NCI-H748 (cell line): ENCODE data around the gene MYO3A.
"Not testable (repeated sequence)": the region's sequence is repeated elsewhere in the genome, so short reads cannot be mapped to it uniquely, and the experiment has no call there.

Experiments
- DNase-seq: peaks from one replicate; lab custom pipeline; 2025; ENCODE audit not compliant: unreplicated experiment; lab: John Stamatoyannopoulos, UW

MYO3A gene

DNA sequence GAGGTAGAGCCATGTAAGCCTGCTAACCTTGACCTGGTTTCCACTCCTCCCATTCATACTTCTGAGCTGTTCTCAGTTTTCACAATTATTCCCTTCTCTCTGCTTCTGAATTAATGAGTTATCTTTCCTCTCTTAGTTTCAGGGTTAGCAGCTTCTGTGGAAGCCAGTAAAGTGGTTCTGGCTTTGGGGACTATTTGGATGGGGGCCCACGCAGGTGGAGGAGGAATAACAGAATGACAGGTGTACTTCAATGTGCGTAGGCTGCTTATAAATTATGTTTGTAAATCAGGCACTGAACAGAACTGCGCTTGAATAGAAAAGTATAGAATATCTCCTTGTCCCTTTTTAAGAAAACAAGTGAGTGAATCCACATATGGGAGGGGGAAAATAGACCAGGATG lies 153.6 kb downstream of the MYO3A start:
- no peak for DNase-seq

DNA sequence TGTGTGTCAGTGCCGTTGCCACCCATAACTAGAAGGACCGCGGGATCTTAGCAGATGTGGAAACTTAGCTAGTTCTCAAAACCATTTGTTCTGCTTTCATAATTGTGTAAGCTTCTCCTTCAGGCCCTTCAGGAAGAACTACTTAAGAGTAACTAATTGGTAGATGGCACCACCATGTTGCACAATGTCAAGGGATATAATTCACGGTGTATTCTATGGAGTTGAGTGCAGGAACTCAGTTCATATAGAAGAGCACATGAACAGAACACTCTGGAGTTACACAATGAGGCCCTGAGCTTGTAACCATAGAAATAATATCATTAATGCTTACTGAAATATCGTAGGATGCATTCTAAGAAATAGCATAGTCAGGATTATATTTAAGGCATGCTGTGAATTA lies 156.0 kb downstream of the MYO3A start:
- DNase-seq: no peak

DNA sequence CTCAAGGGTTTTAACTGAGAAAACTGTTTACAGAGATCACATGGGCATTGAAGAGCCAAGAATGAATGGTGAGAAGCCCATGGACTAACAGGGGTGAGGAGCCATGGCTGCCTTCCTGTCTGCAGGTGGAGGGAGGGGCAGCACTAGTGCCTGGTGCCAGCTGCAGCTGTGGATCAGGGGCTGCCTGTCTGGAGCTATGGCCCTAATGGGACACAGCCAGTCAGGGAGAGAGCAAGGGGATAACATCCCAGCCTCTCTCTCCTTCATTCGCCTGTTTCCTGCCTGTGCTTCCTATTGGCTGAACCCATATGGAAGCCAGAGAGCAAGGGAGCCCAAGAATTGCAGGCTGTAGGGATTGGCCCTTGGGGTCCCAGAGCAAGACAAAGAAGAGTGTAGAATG lies 156.7 kb downstream of the MYO3A start:
- DNase-seq: peak; percentile 5

DNA sequence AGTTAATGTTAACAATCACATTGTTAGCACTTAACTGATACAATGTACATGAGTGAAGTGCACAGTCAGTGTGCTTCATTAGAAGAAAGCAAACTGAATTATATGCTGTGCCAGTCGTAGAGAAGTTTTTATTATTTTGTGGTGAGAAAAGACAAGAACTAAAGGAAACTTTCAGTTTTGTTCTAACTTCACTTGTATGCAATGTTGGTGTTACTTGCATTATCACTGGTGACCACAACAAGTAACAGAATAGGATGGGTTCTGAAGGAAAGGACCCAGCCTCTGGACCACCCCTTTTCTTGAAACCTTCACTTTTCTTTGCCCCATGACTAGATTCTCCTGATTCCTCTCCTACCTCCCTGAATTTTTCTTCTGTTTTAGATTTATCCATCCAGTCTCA lies 159.2 kb downstream of the MYO3A start:
- no peak for DNase-seq

DNA sequence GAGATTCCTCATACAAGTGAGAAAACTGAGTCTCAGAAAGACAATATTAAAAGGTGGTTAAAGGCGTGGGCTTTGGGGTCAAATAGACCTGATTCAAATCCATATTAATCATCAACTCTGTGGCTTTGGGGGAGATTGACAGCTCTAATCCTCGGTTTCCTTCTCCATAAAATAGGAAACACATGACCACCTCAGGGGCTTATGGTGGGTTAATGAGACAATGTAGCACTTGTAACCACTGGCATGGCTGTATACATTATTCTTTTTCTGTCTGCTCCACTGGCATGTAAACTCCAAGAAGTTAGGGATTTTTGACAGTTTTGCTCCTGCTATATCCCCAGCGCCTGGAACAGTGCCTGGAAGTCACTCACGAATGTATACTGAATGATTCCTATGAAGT lies 161.8 kb downstream of the MYO3A start:
- no peak for DNase-seq

DNA sequence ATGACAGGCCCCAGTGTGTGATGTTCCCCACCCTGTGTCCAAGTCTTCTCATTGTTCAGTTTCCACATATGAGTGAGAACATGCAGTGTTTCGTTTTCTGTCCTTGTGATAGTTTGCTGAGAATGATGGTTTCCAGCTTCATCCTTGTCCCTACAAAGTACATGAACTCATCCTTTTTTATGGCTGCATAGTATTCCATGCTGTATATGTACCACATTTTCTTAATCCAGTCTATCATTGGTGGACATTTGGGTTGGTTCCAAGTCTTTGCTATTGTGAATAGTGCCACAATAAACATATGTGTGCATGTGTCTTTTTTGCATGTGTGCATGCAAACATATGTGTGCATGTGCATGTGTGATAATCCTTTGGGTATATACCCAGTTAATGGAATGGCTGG lies 163.5 kb downstream of the MYO3A start:
- DNase-seq: not testable (repeated sequence)

DNA sequence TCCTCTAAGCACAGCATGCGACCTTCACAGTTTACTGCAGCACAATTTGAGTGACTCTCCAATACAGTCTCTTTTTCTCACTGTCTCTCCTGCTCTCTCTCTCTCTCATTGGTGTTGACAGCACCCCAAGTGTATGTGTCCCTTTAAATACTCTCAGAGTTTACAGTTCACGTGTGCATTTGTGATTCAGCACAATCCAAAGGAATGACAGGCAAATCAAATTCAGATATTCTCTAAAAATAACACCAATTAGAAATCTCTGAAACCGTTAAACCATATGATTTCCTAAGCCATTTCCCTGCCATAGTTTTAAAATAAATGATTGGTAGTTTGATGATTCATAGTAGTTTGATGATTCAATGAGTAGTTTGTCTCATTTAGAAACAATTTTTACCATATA lies 178.5 kb downstream of the MYO3A start:
- no peak for DNase-seq

DNA sequence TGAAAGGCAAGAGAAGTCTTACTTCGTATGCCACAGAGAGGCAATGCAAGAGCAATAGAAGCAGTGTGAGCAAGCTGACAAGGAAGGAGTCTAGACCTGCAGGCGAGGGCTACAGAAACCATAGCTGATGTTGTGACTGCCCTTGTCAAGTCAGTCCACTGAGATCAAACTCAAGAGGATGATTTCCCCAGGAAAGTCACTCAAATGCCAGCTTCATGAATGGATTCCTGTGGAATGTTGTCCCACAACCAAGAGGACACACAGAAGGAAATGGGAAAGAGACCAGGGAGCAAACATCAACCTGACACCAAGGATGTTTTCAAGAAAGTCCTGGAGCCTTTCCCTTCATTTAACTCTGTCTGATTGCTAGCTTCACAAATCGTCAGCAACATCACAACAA lies 204.6 kb downstream of the MYO3A start:
- no peak for DNase-seq

DNA sequence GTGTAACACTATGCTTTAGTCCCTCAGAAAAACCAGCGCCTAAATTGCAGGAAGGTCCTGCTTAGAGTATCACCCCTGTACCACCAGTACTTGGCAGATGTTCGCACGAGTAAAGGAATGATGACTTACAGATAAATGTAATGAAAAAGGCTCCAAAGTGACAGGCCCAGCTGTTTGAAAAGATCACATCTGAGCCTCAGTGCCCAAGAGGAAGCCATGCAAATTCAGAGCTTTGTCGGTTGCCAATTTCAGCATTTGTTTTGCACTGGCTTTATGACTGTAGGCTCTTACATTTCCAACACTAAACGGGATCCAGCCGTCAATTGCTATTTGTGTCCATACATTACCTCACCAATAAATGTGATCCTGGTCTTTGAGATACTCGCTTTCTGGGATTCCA lies 222.0 kb downstream of the MYO3A start:
- no peak for DNase-seq

DNA sequence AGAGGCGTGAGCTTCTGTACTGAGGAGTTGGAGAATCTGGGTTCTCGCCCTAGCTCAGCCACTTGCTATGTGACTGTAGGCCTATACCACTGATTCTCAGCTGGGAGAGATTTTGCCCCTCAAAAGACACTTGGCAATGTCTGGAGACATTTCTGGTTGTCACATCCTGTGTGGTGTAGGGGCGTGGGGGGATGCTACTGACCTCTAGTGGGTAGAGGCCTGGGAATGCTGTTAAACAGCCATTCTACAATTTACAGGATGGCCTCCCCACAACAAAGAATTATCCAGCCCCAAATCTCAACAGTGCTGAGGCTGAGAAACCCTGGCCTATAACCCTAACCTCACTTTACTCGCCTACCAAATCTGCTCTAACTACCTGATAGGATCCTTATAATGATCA lies 223.7 kb downstream of the MYO3A start:
- DNase-seq: no peak

DNA sequence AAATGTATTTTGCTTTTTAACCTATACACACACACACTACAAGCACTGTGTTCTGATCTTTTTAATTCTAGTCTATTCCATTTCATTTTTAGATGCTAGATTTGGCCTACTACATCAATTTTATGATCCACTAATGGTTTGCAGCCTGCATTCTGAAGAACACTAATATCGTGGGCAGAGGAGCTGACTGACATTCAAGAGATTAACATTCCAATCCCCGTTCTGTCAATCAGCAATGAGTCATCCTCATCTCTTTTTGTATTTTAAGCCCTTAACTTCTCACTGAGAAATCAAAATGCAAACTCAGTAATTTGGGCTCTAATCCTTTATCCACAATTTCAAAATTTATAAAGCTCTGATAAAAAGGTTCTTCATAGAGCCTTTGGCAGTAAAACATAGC lies 235.4 kb downstream of the MYO3A start:
- DNase-seq: no peak

DNA sequence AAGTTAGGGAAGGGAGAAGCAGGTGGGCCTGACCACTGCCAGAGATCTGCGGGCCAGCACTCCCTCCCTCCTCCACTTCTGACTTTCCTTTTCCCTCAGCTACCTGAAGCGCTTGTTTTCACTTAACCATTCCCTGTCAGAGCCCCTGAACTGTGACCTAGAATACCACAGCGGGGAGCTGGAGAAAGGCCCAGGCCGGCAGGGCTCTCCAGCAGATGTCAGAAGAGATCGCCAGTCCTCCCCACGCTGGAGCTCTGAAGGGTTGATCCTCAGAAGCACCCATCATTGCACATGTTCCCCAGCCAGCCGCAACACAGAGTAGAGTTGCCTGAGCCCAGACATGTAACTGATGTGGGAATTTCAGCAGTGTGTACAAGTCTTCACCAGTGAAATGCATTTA lies 238.1 kb downstream of the MYO3A start:
- no peak for DNase-seq

DNA sequence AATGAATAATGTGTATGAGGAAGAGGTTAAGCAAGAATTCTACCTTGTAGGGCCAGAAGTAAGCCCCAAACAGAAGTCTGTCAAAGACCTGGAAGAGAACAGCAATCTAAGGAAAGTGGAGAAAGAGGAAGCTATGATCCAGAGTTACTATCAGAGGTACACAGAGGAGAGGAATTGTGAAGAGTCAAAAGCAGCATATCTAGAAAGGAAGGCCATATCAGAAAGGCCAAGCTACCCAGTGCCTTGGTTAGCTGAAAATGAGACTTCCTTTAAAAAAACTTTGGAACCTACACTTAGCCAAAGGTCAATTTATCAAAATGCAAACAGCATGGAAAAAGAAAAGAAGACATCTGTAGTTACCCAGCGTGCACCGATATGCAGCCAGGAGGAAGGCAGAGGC lies 239.8 kb downstream of the MYO3A start:
- no peak for DNase-seq

DNA sequence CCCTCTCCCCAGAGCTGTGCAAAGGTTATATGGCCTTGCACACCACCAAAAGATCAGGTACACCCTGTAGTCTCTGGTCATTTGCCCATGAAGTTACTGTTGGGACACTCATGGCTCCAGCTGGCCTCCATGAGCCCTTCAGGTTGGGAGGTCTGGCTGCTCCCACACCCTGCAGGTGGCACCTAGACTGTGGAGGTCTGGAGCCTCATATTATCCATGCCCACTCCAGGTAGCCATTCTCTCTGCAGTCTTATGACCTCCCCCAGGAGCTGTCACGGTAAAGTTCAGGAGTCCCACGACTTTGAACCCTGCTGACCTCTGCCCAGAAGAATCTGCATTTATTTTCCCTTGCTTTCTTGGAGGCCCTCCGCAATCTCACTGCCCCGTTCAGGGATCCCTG lies 243.3 kb downstream of the MYO3A start:
- DNase-seq: no peak

DNA sequence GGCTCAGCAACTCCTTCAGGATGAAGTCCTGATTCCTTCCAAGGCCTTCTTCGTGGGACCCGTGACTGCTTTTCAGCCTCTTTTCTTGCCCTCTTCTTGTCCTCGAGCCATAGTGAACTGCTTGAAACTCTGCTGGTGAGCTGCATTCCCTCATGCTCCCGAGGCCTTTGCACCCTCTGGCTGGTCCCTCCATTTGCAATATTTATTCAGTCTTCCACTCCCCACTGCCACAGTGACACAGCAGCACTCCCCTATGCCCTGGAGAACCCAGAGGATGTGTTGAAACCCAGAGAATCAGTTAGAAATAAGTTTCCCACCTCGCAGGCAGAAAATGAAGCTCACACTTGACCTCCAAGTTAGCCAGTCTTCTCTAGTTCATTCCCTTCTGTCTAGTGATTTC lies 260.2 kb downstream of the MYO3A start:
- no peak for DNase-seq

DNA sequence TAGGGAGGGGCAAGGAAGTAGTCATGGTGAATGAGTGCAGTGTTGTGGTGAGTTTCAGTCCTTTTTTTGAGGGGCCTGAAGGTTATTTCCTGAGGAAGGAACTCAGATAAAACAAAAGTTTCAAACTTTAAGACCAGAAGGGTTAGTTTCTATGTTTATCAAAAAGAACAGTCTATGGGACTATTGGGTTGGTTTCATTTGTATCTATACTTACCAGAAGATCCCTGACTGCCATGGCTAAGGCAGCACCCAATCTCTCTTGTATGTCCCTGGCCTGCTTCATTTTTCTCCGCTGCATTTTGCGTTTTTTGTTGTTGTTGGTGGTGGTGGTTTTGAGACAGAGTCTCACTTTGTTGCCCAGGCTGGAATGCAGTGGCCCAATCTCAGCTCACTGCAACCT lies 263.2 kb downstream of the MYO3A start:
- DNase-seq: no peak

DNA sequence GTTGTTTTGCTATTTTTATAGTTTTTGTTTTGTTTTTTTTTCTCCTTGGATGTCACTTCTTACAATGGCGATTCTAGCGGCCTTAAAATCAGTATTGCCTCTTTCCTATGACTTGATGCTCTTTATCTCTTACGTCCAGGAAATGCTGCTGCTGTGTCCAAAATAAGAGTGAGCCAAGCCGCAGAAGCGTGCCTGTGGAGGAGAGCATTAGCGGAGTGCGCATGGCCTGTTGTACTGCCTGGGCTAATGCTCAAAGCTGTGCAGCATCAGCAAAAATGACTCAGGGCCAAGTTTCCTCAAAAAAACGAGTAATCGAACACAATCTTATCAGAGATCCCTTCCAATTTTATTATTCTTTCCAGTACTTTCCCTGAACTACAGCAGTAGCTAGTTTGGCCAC lies 264.1 kb downstream of the MYO3A start:
- no peak for DNase-seq

DNA sequence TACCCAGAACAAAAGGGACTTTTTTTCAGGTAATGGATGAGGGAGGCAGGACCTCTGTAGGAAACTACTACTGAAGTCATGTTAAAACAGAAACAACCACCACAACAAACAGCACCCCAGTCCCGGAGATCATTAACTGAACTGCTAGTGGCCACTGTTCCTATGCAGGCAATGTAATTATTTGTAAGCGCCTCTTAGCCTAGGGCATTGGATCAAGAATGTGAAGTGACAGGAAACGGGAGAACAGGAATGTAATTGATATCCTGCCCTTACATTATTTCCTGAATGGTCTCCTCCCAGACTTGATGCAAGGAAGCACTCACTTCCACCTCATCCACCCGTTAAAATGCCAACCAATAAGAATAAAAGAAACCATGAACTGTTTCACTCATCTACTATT lies 265.8 kb downstream of the MYO3A start:
- DNase-seq: peak; percentile 73

DNA sequence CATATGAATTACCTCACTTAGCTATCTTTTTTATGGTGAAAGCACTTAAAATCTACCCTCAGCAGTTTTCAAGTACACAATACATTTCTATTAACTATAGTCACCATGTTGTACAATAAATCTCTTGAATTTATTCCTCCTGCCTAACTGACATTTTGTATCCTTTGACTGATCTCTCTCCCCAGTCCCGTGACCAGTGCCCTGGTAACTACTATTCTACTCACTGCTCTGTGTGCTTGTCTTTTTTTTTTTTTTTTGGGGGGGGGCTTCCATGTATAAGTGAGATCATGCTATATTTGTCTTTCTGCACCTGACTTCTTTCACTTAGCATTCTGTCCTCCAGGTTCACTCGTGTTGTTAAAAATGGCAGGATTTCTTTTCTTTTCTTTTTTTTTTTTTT lies 271.2 kb downstream of the MYO3A start:
- DNase-seq: no peak

DNA sequence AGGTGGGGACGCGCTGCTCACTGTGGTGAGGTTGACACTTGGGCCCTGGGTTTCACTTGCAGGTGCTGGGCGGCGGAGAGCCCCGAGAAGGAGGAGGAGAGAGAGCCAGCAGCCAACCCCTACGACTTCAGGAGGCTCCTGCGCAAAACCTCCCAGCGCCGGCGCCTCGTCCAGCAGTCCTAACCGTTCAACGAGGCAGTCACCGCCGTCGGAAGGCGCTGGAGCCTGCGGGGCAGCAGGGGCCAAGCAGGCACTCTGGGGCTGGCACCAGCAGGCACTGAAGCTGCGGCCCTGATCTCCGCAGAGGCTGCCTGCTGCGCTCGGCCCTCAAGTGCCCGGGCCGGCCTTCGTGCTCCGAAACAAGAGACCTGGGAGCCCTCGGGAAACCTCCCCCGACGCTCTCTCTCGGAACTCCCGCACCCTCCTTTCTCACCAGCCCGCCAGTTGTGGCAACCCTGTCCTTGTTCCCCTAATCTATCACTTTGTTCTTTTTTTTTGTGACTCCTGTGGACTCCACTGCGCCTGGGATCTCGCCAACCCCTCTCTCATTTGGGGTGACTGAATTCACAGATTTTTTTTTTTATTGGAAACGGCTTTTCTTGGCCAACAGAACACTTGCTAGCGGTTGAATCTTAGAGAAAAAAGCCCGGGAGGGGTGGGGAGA lies 277.9 kb downstream of the MYO3A start:
- no peak for DNase-seq

DNA sequence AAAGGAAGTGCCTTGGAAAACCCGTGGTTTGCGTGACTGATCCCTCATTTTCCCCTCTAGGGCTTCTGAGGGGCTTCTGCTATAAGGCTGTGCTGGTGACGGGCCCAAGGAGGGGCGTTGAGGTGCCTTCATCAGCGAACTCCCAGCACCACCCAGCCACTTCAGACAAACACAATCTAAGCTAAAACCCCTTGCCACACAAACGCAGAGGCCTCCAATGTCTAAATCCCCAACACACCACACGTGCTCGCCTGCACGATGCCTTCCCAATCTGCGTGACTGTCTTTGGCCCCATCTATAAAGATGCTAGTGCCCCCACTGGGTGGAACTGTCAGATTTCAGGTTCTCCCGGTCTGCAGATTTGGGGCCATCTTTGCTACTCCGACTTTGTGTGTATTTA lies 278.5 kb downstream of the MYO3A start:
- DNase-seq: no peak

DNA sequence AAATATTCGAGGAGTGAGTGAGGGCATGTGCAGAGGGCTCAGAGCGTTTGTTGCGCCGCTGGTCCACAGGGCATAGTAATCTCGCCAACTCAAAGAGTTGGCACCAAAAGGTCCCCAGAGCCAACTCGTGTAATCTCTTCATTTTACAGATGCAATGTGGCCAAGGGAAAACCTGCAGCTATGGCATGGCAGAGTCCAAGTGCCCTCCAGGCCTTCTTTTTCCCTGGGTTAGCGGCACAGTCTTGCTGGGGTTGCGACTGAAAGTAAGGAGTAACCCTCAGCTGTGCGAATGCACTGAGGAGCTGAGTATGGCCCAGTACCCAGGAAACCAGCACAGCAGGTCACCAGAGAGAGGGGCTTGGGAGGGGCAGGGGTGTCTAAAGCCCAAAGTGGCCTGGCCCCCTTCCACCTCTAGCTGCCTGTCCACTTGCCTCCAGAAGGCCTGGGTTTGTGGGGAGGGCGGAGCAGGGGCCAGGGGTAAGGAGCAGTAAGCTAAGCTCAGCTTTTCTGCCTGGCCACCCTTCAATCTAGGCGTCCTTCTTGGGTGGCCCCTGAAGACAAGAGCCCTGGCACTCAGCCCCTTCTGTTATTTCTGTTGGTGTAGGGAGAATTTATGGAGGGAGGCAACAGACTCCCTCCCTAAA lies 279.2 kb downstream of the MYO3A start:
- peak; percentile 12 for DNase-seq

DNA sequence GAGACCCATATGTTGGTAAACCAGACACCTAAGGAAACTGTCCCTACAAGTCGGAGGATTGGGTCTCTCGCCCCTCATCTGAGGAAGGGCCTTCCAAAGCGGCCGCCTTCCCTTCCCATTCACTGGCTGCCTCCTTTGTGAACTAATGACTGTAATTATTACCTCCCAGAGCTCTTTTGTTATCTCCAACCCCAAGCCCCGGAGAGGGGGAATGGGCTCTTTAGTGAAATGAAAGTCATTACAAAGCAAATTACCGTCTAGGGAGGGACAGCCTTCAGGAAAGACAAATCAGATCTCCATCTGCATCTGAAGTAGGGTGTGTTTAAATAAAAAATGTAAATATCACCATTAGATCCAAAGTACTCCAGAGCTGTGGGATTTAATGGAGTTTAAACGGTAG lies 280.0 kb downstream of the MYO3A start:
- DNase-seq: peak; percentile 97
